Panc1 (cell line): ENCODE data around the gene OR6C4. TPM values are rescaled to one million over a fixed set of nuclear protein-coding genes. Genes with fewer than 3 reads are reported as not detected.
"Not testable (repeated sequence)": the region's sequence is repeated elsewhere in the genome, so short reads cannot be mapped to it uniquely, and the experiment has no call there.

ENCODE experiments used
- ATAC-seq: fragments of 200-7000 bp; cut with Tn5 transposase; 2 replicates; pipeline ENCODE4 v1.9.1; 2020; ENCODE audit warnings: mild to moderate bottlenecking, moderate library complexity
- BruUV-seq: library from RNA; stranded (reverse); fragments of 400-500 nt; replicated peaks from 2 replicates; lab custom pipeline; 2021; lab: Mats Ljungman, UMichigan
- CTCF ChIA-PET: fragments of 300-600 bp; sonication (Branson Sonifier 250); formaldehyde crosslinking; loops from one replicate; lab custom pipeline; 2022; ENCODE audit warnings: antibody characterized with exemption; lab: Charles Lee
- POLR2A ChIA-PET: fragments of 300-600 bp; sonication (Branson Sonifier 250); formaldehyde crosslinking; loops from one replicate; lab custom pipeline; 2022; ENCODE audit warnings: antibody characterized with exemption; lab: Charles Lee
- DNase-seq: peaks from one replicate; pipeline ENCODE4 v3.0.0-alpha.2; 2010; ENCODE audit warnings: low read depth, low spot score
- H3K27ac ChIP-seq: 2 replicates; pipeline ENCODE4 v1.5.1; 2011; ENCODE audit warnings: mild to moderate bottlenecking, low read length, inconsistent platforms
- H3K27me3 ChIP-seq: fragments of 200-500 bp; sonication (Bioruptor generic); 2 replicates; pipeline ENCODE4 v1.6.0; 2014; ENCODE audit warnings: low read length, inconsistent platforms; ENCODE audit not compliant: control insufficient read depth, insufficient read depth
- H3K36me3 ChIP-seq: fragments of 200-500 bp; sonication (Bioruptor generic); 2 replicates; pipeline ENCODE4 v1.5.1; 2014; ENCODE audit warnings: inconsistent platforms, mild to moderate bottlenecking, low read length, moderate library complexity; ENCODE audit not compliant: control insufficient read depth, insufficient read depth
- H3K4me1 ChIP-seq: 2 replicates; pipeline ENCODE4 v1.5.1; 2011; ENCODE audit warnings: inconsistent platforms, mild to moderate bottlenecking, low read length, moderate library complexity; ENCODE audit not compliant: control insufficient read depth, insufficient read depth
- H3K4me3 ChIP-seq, 2 experiments: 2 replicates each; pipeline ENCODE4 v1.5.1; 2011 to 2012; ENCODE audit warnings: low read depth in 2 of 2, low read length in 2 of 2, mild to moderate bottlenecking in 2 of 2, inconsistent platforms in 1 of 2, moderate library complexity in 1 of 2
- H3K9me3 ChIP-seq: fragments of 200-500 bp; sonication (Bioruptor generic); 2 replicates; pipeline ENCODE4 v1.5.1; 2014; ENCODE audit warnings: low read depth, mild to moderate bottlenecking, inconsistent platforms, low read length, moderate library complexity; ENCODE audit not compliant: control insufficient read depth, insufficient read depth
- CTCF ChIP-seq: fragments of 450-650 bp; IDR thresholded peaks from 2 replicates; pipeline ENCODE4 v1.5.1; 2017; ENCODE audit warnings: mild to moderate bottlenecking
- POLR2AphosphoS5 ChIP-seq: IDR thresholded peaks from 2 replicates; pipeline ENCODE4 v1.6.1; 2012; ENCODE audit warnings: mild to moderate bottlenecking, low read depth, low read length, moderate library complexity
- REST ChIP-seq, 2 experiments: IDR thresholded peaks; 2 replicates each; pipeline ENCODE4 v1.6.1; 2011 to 2012; ENCODE audit warnings: low read depth in 2 of 2, control low read depth in 1 of 2, low read length in 1 of 2, mild to moderate bottlenecking in 1 of 2, moderate library complexity in 1 of 2; ENCODE audit not compliant: insufficient read depth in 1 of 2
- SIN3A ChIP-seq: IDR thresholded peaks from 2 replicates; pipeline ENCODE4 v1.6.1; 2012; ENCODE audit warnings: low read depth, mild to moderate bottlenecking, low read length, moderate library complexity, borderline replicate concordance; ENCODE audit not compliant: insufficient read depth
- TCF7L2 ChIP-seq: IDR thresholded peaks from 2 replicates; pipeline ENCODE4 v1.6.1; 2011; ENCODE audit warnings: mild to moderate bottlenecking, low read depth, low read length, inconsistent platforms
- in situ Hi-C: cut with HindIII; loops from 2 replicates; pipeline ENCODE4 v1.10.0; 2016; ENCODE audit warnings: low sequenced_read_pairs, low pct_unique_long_range_greater_than_20kb
- intact Hi-C: fragments of 100-400 bp; cut with micrococcal nuclease; formaldehyde crosslinking; loops from one replicate; pipeline ENCODE4 v1.10.0; 2022; ENCODE audit not compliant: unreplicated experiment
- total RNA-seq: library from RNA; stranded (reverse); gene quantifications from one replicate; pipeline ENCODE4 v1.2.1, GENCODE V29; 2021; ENCODE audit not compliant: unreplicated experiment

Gene OR6C4
- total RNA-seq, 1 experiment from 2014 or later = not detected

- in situ Hi-C loops (no loop called here), intact Hi-C loops (no loop called here)
- Histone ChIP-seq H3K36me3 (no peaks in the 10 kb centered on the region), H3K4me1 (no peaks in the 10 kb centered on the region), H3K27me3 (no peaks in the 10 kb centered on the region), H3K9me3 (no peaks in the 10 kb centered on the region), H3K27ac (no peak overlapping the region), H3K4me3 (no peak overlapping the region)
- ATAC-seq = no peak
- ChIA-PET POLR2A (no interaction called here), CTCF (no interaction called here)
- BruUV-seq = no TSS peak
- TF ChIP-seq TCF7L2 (no peak), CTCF (no peak), SIN3A (no peak), REST (IDR thresholded peaks at IDR 0.05; ENCODE audit: insufficient read depth in 1 of 2, low read depth in 2 of 2, low read length in 1 of 2) (no peak), POLR2AphosphoS5 (no peak)
- DNase-seq = no peak
Observed at GRCh38 chr12:55585817-55586216, 36.4 kb downstream of the OR6C4 start.

GRCh38 chr12:55590152-55590551 lies 40.8 kb downstream of the OR6C4 start:
- ATAC-seq, H3K36me3 ChIP-seq, H3K27me3 ChIP-seq, DNase-seq, H3K9me3 ChIP-seq, CTCF ChIA-PET, BruUV-seq, H3K27ac ChIP-seq, H3K4me1 ChIP-seq, H3K4me3 ChIP-seq, intact Hi-C loops, in situ Hi-C loops, POLR2A ChIA-PET: not testable (repeated sequence)

Other genes with a start within 250 kb of the OR6C4 start
- not detected for gene OR6C1, start 235.3 kb upstream of the OR6C4 start, total RNA-seq
- not detected for gene OR6C3, start 218.9 kb upstream of the OR6C4 start, total RNA-seq
- gene OR6C75, start 186.6 kb upstream of the OR6C4 start, total RNA-seq = not detected
- gene OR6C65, start 149.1 kb upstream of the OR6C4 start, total RNA-seq = not detected
- not detected for gene OR6C76, start 123.3 kb upstream of the OR6C4 start, total RNA-seq
- not detected for gene OR6C2, start 105.5 kb upstream of the OR6C4 start, total RNA-seq
- not detected for gene OR6C70, start 79.5 kb upstream of the OR6C4 start, total RNA-seq
- not detected for gene OR6C68, start 57.2 kb upstream of the OR6C4 start, total RNA-seq
- not detected for gene OR2AP1, start 22.9 kb downstream of the OR6C4 start, total RNA-seq
- not detected for gene OR10P1, start 87.3 kb downstream of the OR6C4 start, total RNA-seq
- 2.5 TPM for gene ITGA7, start 158.3 kb downstream of the OR6C4 start, total RNA-seq
- gene BLOC1S1, start 166.4 kb downstream of the OR6C4 start, total RNA-seq = 87.3 TPM
- 2.8 TPM for gene RDH5, start 170.8 kb downstream of the OR6C4 start, total RNA-seq
- gene CD63, start 179.4 kb downstream of the OR6C4 start, total RNA-seq = 879 TPM
- 11.8 TPM for gene GDF11, start 193.5 kb downstream of the OR6C4 start, total RNA-seq